ENCODE results near the gene NOP16.

Gene NOP16

GRCh38 chr5:176384366-176384930 lies 4.0 kb downstream of the NOP16 start:
- no peak for DNase-seq

- DNase-seq, result no peak
Measured at GRCh38 chr5:176383961-176384360, 4.4 kb downstream of the NOP16 start.

- DNase-seq, result no peak
Measured at GRCh38 chr5:176383248-176383905, 5.0 kb downstream of the NOP16 start.

- DNase-seq, result no peak
Measured at GRCh38 chr5:176382721-176383120, 5.7 kb downstream of the NOP16 start.

- DNase-seq, result no peak
Measured at GRCh38 chr5:176381979-176382378, 6.4 kb downstream of the NOP16 start.

- DNase-seq, result no peak
Measured at GRCh38 chr5:176381423-176381822, 7.0 kb downstream of the NOP16 start.

GRCh38 chr5:176379881-176380280 lies 8.5 kb downstream of the NOP16 start:
- DNase-seq, result no peak

GRCh38 chr5:176373100-176373818 lies 15.1 kb downstream of the NOP16 start:
- no peak for DNase-seq

GRCh38 chr5:176371621-176372539 lies 16.5 kb downstream of the NOP16 start:
- DNase-seq, result no peak

GRCh38 chr5:176369934-176370711 lies 18.3 kb downstream of the NOP16 start:
- DNase-seq, result no peak

GRCh38 chr5:176368726-176369125 lies 19.7 kb downstream of the NOP16 start:
- DNase-seq, result no peak

- no peak for DNase-seq
Measured at GRCh38 chr5:176366232-176366894, 22.0 kb downstream of the NOP16 start.

GRCh38 chr5:176365351-176366231 lies 22.8 kb downstream of the NOP16 start, which contains the start of gene ARL10:
TSS of gene ARL10 (plus strand) at chr5:176365487. CDS start at chr5:176365564, 77 bp downstream.
- peak; percentile 69 for DNase-seq

- no peak for DNase-seq
Measured at GRCh38 chr5:176364765-176365350, 23.5 kb downstream of the NOP16 start.

GRCh38 chr5:176362233-176362490 lies 26.2 kb downstream of the NOP16 start:
- DNase-seq, result no peak

GRCh38 chr5:176361437-176362232 lies 26.8 kb downstream of the NOP16 start, which contains the start of gene KIAA1191:
TSS of gene KIAA1191 (minus strand) at chr5:176361764. CDS start at chr5:176359508, 2,256 bp downstream.
- DNase-seq, result peak; percentile 94

- no peak for DNase-seq
Measured at GRCh38 chr5:176360894-176361436, 27.4 kb downstream of the NOP16 start.

GRCh38 chr5:176359658-176360057 lies 28.7 kb downstream of the NOP16 start:
- no peak for DNase-seq

- no peak for DNase-seq
Measured at GRCh38 chr5:176356179-176356566, 32.2 kb downstream of the NOP16 start.

Data from activated naive CD4-positive, alpha-beta T cell treated with anti-CD3 and anti-CD28 coated beads, Interleukin-2, amount 50 U/mL, for 16 hours (primary cell).